MM.1S (cell line): Measurements from ENCODE around the gene TGFBR3.

ENCODE experiments used
- EZH2phosphoT487 ChIP-seq: fragments of 300-600 bp; sonication (generic); IDR thresholded peaks from 2 replicates; pipeline ENCODE4 v1.6.1; 2018; ENCODE audit warnings: antibody characterized with exemption, low read length
- TF ChIP-seq, protein P1 (sequence below): fragments of 300-600 bp; sonication (generic); IDR thresholded peaks from 2 replicates; pipeline ENCODE4 v1.5.1; 2016; ENCODE audit warnings: antibody characterized with exemption, low read length, mixed read lengths

- TF ChIP-seq, protein P1, sequence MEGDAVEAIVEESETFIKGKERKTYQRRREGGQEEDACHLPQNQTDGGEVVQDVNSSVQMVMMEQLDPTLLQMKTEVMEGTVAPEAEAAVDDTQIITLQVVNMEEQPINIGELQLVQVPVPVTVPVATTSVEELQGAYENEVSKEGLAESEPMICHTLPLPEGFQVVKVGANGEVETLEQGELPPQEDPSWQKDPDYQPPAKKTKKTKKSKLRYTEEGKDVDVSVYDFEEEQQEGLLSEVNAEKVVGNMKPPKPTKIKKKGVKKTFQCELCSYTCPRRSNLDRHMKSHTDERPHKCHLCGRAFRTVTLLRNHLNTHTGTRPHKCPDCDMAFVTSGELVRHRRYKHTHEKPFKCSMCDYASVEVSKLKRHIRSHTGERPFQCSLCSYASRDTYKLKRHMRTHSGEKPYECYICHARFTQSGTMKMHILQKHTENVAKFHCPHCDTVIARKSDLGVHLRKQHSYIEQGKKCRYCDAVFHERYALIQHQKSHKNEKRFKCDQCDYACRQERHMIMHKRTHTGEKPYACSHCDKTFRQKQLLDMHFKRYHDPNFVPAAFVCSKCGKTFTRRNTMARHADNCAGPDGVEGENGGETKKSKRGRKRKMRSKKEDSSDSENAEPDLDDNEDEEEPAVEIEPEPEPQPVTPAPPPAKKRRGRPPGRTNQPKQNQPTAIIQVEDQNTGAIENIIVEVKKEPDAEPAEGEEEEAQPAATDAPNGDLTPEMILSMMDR = no peak
- no peak for TF ChIP-seq EZH2phosphoT487
These were observed 173.6 kb downstream of the TGFBR3 start for GRCh38 chr1:91712393-91712792.
